Measurements from ENCODE around the gene HOXA9.

The HOXA9 gene

DNA sequence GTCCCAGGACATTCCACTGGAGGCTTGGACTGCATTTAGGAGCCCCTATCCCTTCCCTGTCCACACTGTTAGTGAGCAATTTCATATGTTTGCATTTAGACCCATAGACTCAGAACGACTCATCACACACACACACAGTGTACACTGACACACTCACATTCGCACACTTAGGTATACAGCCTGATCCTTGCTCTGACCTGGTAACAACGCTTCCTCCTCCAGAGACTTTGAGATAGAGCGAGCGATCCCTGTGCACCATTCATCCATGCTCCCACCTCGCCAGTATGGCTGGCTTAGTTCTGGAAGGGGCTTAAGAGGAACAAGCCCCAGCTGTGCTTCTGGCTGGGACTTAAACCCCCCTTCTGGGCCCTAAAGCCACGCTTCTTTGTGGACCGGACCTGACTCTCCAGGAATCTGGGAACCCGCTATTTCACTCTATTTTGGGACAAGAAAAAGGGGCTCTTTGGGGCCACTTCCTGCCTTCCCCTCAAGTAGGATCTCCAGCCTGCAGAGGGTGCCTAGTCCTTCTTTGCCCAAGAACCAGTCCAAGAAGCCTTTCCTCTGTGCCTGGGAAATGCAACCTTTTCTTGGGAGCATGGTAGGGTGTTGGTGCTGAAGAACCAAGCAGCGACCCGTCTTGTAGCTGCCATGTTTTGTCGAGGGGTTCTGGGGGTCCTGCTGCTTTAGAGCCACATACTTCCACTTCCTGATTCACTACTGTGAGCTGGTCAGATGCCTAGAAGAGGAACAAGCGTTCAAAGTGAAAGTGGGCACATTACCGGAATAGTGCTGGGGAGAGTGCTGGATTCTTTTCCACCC, 35.6 kb upstream of the HOXA9 start:
- no peak for DNase-seq (ENCODE audit: low spot score)

DNA sequence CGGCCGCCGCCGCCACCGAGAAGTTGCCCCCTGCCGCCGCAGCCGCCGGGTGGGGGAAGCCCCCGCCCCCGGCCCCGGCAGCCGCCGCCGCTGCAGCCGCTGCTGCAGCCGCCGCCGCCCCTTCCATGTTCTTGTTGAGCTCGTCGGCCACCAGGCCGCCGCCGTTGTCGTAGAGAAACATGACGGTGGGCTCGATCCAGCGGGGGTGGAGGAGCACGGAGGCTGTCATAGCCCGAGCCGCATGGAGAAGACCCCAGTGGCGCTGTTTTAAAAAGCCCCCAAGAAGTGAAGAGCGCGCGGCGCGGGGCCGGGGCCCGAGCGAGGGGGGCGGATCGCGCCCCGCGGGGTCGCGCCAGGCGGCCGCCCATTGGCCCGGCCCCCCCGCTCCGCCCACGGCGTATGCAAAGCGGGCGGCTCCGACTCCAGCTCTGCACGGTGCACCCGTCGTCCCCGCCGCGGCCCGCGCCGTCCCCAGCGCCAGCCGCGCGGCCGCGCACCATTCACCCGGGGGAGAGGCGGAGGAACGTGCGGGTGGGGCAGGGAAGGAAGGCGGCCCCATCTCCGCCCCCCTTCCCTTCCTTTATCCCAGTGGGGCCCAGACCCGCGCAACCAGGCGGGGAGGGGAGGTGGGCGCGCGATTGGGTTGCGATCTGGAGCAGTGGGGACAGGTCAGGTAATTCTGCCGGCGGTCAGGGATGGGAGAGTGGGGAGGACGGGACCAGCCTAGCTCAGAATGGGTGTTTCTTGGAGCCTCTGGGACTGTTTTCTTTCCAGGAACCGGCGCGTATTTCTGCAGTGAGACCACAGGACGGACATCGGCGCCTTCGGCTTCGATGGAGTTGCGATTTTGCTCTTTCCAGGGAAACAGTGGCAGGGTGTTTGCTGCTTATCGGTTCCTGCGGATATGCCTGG, 34.8 kb upstream of the HOXA9 start, which contains the start of gene HOXA13:
Gene HOXA13 (minus strand): TSS at position 243 of the 912 bp plus-strand sequence. CDS start 14 bp downstream, at position 229.
- DNase-seq (ENCODE audit: low spot score) = no peak

DNA sequence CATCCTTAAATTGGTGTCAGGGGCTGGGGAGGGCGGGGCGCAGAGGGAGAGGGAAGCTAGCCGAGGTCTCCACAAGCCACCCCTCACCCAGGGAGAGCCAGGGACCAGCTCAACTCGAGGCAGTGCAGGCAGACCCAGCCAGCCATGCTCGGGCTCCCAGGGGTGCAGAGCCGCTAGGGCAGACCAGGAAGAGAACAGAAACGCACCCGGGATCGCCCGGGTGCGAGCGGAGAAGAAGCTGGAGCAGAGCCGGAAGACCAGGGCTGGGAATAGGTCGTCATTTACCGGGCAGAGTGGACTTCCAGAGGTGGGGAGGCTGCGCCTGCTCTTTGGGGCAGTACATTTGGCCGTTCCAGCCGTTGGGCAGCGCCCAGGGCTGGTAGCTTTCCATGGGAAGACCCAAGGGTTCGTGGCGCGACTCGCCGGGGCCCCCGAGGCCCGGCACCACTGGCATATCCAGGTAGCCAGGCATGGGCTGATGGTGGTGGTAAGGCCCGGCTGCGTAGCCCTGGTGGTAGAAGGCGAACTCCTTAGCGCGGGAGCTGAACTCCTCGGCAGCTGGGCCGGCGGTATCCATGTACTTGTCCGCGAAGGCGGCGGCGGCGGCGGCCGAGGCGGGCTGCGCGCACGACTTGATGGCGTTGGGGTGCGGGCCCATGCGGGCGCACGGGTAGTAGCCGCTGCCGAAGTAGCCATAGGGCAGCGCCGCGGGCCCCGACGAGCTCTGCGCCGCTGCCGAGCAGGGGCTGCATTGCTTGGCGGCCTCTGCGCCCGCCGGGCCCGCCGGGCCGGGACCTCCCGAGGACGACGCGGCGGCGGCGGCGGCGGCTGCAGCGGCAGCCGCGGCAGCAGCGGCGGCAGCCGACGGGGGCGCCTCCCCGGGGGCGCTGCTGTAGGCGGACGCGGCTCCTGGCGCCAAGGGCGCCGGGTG, 33.8 kb upstream of the HOXA9 start:
- DNase-seq (ENCODE audit: low spot score) = no peak

DNA sequence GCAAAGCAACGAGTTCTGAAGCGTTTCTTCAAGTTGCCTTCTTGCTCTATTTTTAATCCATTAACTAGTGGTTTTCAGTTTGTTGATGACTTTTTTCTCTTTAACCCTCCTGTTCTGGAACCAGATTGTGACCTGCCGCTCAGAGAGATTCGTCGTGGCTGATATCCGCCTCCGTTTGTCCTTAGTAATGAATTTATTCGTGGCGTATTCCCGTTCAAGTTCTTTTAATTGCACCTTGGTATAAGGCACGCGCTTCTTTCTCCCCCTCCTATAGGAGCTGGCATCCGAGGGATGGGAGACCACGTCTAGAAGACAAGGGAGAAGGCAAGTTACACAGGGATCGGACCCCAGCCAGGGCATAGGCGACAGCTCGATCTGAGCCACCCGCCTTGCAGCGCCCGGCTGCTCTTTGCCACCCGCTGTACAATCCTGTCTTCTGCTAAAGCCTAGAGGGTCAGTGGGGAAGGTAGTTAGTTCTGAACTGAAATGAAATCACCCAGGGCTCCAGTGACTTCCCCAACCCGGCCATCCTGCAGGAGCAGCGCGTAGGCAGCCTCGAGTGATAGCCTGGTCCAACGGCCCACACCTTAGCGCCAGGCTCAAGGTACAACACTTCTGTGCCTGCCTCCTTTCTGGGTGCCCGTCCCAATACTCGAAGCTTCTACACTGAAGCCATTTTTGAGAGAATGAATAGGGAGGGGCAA, 33.0 kb upstream of the HOXA9 start:
- no peak for DNase-seq (ENCODE audit: low spot score)

DNA sequence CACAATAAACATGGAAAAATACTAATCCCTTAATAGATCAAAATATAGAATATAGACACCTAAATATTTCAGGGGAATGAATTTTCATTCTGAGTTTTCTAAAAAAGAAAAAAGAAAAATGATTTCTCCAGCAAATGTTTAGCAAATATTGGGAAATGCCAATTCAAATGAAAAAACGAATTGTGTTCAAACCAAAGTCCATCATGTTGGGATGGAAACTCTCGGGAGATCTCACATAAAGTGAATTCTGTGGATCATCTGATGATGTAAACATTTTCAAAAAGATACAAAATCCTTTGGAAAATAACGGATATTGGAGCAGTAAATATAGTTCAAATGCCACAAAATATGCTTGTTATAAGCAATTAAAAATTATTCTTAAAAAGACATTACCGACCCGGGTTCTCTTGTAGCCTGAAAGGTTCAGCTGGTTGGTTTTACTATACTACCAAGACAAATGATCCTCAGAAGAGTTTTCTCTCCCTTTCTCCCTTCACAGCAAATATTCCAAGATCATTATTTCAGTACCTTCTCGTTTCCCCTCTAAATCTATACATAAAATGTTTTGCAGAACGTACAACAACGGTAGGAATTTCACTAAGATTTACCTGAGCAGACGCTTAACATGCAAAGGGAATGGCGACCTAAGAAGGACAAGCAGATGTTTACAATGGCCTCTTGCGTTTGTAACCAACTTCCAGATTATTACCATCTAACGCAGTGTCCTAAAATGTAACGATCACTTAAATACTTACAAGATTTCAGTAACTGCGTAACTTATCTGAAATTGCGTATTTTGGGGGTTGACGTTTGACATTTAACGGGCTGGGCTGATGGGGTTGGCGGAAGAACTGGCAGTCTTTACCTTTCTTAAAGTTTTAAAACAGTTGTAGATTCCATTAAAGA, 32.1 kb upstream of the HOXA9 start:
- DNase-seq (ENCODE audit: low spot score) = no peak

DNA sequence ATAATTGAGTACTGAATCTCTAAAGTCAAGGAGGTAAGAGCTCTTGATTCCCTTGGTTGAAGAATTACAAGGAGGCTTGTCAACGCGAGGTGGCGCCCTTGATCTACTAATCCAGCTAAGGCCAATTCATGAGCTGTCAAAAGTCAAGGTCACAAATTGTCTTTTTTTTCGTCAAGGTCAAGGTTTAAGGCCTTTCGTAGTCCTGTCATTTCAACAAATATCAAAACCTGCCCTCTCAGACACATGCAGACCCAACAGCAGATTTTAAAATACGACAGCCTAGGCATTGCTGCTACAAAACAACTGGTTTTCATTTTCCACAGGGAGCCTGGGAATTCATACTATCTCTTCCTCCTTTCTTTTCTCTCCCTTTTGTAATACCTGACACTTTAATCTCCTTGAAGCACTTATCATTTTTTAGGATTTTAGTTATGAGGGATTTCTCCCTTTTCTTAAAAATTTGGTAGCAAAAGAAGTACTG, 31.0 kb upstream of the HOXA9 start:
- peak; percentile 81 for DNase-seq (ENCODE audit: low spot score)

DNA sequence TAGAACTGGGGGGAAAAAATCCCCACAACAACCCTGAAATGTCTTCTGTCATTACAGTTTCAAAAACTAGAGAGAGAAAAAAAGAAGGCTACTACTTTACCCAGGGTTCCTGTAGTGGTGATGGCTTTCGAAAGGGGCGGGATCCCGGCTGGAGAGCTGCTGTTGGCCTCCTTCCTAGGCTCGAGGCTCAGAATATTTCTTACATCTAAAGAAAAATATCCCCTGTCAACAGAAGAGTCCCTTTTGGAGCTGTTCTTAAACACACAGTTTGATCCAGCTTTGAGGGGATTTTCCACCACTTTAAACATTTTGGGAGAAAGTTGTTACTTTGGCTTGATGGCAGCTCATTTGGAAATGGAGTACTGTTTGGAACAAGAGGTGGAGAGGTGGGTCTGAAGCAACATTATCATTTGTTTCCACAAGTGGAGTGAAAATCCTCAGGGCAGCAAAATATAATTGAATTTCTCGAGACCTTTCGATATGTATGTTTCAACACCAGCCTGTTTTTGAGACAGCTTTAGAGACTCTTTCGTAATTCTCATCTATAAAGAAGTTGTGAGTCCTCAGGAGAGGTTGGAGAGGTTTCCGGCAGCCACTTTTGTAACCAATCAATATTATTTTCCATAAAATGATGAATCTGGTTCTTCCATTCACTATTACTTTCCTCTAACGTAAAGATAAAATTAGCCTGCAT, 29.5 kb upstream of the HOXA9 start:
- DNase-seq (ENCODE audit: low spot score) = no peak

DNA sequence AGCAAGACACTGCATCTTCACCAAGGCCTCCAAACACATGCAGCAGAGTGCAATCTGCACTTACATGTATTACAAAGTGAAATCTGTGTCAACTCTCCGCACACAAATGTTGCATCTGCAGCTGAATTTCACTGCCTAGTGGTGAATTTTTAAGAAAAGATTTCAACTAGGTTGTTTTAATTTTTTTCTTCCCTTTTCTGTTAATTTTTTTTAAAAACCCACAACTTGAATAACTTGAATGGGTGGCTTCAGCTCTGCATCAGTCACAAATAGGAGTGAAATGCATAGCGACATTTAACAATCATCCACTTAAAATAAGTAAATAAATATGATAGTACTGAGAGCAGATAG, 28.6 kb upstream of the HOXA9 start:
- no peak for DNase-seq (ENCODE audit: low spot score)

DNA sequence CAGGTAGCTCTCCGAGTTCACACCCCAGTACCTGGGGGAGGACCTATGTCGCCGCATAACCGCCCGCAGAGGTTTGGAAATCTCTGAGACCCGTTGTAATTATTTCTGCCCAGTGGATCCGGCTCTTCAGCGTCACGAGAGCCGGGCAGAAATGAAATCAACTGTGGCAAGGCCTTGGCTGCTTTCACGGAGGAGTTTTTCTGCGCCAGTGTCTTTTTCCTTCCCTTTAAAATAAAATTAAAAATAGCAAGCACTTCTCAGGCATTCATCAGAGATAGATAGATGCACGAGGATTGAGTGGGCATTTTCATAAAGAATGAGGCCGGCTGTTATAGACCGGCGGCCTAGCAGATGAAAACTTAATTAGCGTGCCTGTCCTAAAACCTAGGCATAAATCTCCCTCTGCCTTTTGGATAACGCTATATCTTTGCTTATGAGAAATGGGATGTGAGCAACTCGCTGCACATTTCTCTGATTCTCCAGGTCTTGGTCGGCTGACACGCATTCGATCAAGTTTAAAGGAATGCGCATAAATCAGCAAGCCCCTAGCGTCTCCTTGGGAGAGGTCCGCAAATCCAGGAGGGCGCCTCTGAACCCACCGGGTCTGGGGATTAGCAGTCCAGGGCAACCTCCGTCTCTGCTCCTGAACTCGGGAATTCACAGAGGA, 28.1 kb upstream of the HOXA9 start:
- DNase-seq (ENCODE audit: low spot score) = no peak

DNA sequence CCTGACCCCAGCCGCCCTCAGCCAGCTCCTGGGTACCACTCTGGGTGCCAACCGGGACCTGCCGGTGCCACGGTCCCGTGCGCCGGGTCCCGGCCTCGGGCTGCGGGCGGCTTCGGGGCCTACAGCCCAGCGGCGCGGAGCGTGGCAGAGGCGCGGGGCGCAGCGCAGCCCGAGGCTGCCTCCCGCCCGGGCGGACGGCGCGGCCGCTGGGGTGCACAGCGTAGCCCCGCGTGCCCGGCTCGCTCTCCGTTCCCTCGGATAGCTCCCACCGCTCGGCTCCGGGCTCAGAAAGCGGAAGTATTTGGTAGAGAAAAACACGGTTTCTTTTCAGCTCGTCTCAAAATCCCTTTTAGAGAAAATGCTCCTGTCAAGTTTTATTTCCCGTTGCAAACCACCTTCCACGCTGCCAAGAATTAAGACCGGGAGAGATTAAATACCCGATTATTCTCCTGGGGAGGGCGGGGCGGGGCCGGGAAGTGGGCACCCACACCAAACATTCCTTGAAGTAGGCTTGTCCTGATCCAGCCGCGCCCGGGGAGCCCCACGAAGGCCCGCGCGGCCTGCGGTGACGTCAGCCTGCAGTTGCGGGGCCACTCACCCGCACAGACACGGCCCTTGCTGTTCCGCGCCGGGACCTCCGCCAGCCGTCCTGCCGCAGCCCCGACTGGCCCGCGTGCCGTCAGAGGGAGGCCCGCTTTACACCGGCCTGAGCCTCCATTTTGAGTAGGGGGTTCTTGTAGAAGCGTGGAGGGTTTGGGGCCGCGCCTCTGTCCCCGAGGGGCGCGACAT, 27.4 kb upstream of the HOXA9 start:
- DNase-seq (ENCODE audit: low spot score) = no peak

DNA sequence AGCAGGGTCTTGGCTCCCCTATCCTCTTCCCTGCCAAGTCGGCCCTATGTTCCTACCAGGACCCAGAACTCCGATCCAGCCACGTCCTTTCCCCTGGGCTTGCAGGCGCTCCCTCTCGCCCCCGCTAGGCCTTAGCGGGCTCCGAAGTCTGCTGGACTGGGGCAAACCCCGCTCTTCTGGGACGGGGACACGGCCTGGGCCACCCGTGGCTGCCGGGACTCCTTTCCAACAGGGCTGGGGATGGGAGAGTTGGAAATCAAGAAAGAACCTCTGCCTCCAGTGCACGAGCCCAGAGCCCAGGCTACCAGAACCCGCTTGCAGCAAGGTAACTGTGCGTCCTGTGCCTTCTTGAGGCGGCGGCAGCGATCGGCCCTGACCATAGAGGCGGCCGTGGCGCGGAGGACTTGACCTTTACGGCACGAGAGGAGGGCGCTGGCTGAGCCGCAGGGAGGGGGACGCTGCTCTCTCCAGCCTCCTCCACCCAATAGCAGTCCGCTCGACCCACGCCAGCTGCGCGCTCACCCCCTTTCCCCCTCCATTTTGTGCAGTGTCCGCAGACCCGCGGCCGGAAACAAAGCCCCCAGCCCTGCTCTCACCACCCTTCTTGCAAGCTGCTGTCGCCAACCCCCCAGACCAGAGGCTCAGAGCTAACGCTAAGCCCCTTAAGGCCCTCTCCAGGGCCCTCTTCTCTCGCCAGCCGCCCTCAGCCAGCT, 26.7 kb upstream of the HOXA9 start:
- no peak for DNase-seq (ENCODE audit: low spot score)

DNA sequence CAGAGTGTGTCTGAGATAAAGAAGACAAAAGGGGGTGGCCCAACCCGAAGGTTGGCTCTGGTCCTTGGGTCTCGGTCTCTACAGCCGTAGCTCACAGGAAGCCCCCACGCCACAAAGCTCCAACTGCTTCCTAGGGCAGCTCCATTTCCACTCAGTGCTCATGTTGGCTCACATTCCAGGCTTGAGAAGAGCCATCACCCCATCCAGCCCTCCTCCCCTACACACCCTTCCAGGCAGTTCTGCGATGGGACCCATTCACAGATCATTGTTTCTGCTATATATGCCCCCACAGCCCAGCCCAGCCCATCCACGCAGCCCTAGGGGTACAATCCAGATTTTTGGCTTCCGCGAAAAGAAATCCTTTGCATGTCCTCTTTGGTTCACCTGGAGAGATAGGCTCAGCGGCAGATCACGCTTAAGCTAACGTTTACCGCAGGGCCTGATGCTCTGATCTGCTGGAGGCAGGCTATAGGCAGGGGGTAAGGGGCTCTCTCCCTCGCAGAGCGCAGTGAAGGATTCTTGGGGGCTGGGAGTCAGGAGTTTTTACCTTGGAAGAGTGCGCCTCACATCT, 25.9 kb upstream of the HOXA9 start:
- no peak for DNase-seq (ENCODE audit: low spot score)

DNA sequence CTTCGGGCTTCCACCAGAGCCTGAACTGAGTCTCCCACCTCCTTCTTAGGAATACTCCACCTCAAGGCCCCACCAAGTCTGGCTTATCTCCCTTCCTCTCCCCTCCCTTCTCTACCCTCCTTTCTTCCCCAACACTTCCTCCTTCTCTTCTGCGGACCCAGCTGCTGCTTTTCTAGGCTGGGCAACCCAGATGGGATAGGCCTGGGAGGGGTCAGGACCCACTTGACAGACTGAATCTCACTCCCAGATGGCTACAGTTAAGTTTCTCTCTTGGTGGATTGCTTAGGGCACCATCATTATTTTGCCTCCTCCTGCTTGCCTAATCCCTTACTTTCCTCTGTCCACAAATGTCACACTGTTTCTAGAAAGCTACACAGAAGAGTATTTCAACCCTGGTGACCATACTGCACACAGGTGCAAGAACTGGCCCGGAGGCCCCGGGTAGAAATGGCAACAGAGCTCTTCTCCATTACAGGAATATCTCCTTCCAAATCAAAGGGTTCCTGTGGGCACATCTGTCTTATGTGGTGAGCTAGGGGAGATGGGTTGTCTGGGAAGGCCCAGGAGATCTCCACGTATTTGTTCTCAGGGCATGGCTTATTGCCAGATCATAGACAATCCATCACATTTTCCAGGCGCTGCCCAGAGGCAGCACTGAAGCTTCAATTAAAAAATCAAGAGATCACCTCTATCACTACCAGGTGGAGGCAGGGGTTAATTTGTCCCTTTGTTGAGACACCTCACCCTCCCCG, 24.8 kb upstream of the HOXA9 start:
- no peak for DNase-seq (ENCODE audit: low spot score)

DNA sequence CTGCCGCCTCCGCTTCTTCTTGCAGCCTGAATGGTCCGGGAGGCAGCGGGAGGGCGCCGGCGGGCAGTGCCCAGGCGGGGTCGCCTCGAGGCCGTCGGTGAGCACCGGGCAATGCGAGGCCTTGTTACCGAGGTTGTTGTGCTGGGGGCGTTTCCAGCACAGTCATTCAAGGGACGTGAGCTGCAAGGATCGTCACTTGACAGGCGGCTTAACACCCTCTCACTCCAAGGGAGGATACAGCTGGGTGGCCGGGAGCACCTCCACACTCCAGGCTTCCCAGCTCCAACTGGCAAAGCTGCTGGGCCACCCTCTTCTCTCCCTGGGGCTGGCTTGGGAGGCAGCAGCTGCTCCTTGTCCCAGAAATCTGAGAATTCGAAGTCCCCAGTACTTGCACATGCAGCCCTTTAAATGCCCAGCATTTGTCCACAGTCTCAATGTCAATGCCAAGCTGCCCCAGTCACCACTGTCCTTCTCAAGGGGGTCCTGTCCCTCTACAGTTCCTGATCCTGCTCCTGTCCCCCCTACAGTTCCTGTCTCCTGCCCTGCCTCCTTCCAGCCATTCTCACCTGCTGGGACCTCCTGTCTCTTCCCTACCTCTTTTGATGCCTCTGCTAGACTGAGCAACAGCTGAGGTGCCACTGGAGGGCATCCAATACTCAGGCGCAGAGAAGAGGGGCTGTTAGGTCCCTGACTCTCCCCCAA, 24.1 kb upstream of the HOXA9 start:
- DNase-seq (ENCODE audit: low spot score) = no peak

DNA sequence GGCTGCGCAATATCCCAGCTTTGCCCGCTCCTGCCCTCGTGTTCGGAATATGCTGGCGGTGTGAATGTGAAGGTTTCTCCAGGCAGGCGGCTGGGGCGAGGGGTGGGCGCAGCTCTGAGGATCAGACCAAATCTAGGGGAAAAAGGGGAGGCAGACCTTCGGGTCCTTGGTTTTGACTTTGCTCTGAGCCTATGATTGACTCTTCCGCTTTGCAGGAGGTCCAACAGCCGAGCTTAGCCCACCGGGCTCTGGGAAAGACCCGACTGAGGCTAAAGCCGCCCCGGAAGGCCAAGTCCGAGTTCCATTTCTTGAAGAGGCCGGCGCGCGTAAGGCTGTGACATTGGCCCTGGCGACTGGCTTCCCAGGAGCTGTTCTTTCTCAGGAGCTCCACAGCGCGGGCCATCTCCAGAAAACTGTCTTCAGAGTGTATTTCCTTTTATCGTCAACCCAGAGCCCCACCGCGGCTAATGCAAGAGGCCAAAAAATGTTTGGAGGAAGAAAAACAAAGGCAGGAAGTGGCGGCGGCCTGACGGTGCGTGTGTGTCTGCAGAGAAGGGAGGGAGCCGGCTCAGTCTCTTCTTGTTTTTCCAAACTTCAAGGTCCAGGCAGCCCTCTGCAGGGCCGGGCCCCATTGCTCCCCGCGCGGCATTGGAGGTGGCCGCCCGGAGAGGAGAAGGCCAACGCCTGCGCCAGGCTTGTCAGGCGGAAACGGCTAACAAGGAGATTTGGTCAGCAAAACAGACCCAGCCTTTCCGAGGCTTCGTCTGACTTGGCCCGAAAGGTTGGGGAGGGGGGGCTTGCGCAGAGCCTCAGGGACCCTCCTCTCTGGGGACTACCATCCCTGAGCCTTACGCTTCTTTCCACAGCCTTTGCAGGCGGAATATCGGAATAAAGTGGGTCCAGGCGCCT, 23.3 kb upstream of the HOXA9 start:
- peak; percentile 18 for DNase-seq (ENCODE audit: low spot score)

All from CD4-positive, alpha-beta T cell treated with Interleukin-2 at 100 ng/mL for 4 hours (primary cell).